Lung (tissue), 16 donors: ENCODE data around the gene LEMD3. TPM values are rescaled to one million over a fixed set of nuclear protein-coding genes. Genes with fewer than 3 reads are reported as not detected.

Source experiments
- ATAC-seq: fragments of 200-7000 bp; cut with Tn5 transposase; one replicate; pipeline ENCODE4 v1.9.1; 2020; ENCODE audit warnings: moderate number of reproducible peaks; ENCODE audit not compliant: insufficient read depth, low FRiP score
- DNase-seq, 3 donors: peaks; one replicate each; pipeline ENCODE4 v3.0.0-alpha.2; 2013 to 2017
- H3K27ac ChIP-seq, 2 donors: one replicate each; pipeline ENCODE4 v1.5.1; 2013; ENCODE audit warnings: mild to moderate bottlenecking in 2 of 2, moderate library complexity in 2 of 2, control low read depth in 1 of 2, inconsistent platforms in 1 of 2, low read depth in 1 of 2, low read length in 1 of 2
- H3K27me3 ChIP-seq, 3 donors: one replicate each; pipeline ENCODE4 v1.5.1; 2013; ENCODE audit warnings: low read length in 2 of 3; ENCODE audit not compliant: control insufficient read depth in 3 of 3, insufficient read depth in 3 of 3
- H3K36me3 ChIP-seq, 4 donors: one replicate each; pipeline ENCODE4 v1.5.1; 2013; ENCODE audit warnings: low read length in 4 of 4, mild to moderate bottlenecking in 1 of 4, moderate library complexity in 1 of 4; ENCODE audit not compliant: control insufficient read depth in 4 of 4, insufficient read depth in 4 of 4
- H3K4me1 ChIP-seq, 5 donors: one replicate each; pipeline ENCODE4 v1.5.1; 2013; ENCODE audit warnings: low read length in 5 of 5, mild to moderate bottlenecking in 2 of 5, moderate library complexity in 1 of 5; ENCODE audit not compliant: control insufficient read depth in 5 of 5, insufficient read depth in 5 of 5
- H3K4me3 ChIP-seq: one replicate; pipeline ENCODE4 v1.5.1; 2013; ENCODE audit warnings: mild to moderate bottlenecking, control low read depth, moderate library complexity
- H3K9ac ChIP-seq, 2 donors: one replicate each; pipeline ENCODE4 v1.5.1; 2013; ENCODE audit warnings: low read length in 2 of 2, control low read depth in 1 of 2; ENCODE audit not compliant: insufficient read depth in 1 of 2
- H3K9me3 ChIP-seq, 4 donors: one replicate each; pipeline ENCODE4 v1.5.1; 2013; ENCODE audit warnings: low read length in 3 of 4, mild to moderate bottlenecking in 1 of 4, moderate library complexity in 1 of 4; ENCODE audit not compliant: control insufficient read depth in 4 of 4, insufficient read depth in 3 of 4
- WGBS, 2 donors: extraction: QIAGEN DNeasy Blood & Tissue Kit; methylation state at CpG; one replicate each; pipeline ENCODE4 v1.1.7; 2013; 5-methylcytosine and 5-hydroxymethylcytosine counted together
- long read RNA-seq, 5 donors: transcript quantifications; one replicate each; lab custom pipeline, GENCODE V29; 2026
- polyA plus RNA-seq, 2 donors: library from polyadenylated mRNA; stranded (reverse); fragments of 200-250 nt; gene quantifications; one replicate each; pipeline ENCODE4 v1.2.1, GENCODE V29; 2013
- total RNA-seq, 2 donors: library from RNA; depleted of rRNA in 1 of 2; stranded (reverse); fragments of >200 nt in 1 of 2; gene quantifications; one replicate each; pipeline ENCODE4 v1.2.1, GENCODE V29; 2014 to 2021
- TF ChIP-seq, protein P1 (sequence below): IDR thresholded peaks from 2 replicates; pipeline ENCODE4 v1.5.1; 2012; ENCODE audit warnings: mild to moderate bottlenecking; ENCODE audit errors: control extremely low read depth, extremely low read depth
- donor health status: control.
- donor health status: control.
- donor health status: Bipolar disorder and iron deficiency.
- donor health status: healthy.
- donor health status: DM: yes; HTN: yes; CAD: no.

Gene LEMD3
- total RNA-seq: 10 to 100 TPM; 35.1 to 72.4 TPM
- polyA plus RNA-seq: 10 to 100 TPM; 10.2 to 10.9 TPM
- long read RNA-seq, donor 1, full-length matches to known transcripts: 9 of 9 reads
- long read RNA-seq, donor 1, partial matches to known transcripts: 0 of 9 reads
- long read RNA-seq, donor 1, other reads (novel, unspliced or antisense): 0 of 9 reads
- long read RNA-seq, donor 2, full-length matches to known transcripts: 4 of 4 reads
- long read RNA-seq, donor 2, partial matches to known transcripts: 0 of 4 reads
- long read RNA-seq, donor 2, other reads (novel, unspliced or antisense): 0 of 4 reads
- long read RNA-seq, donor 3, full-length matches to known transcripts: 6 of 13 reads
- long read RNA-seq, donor 3, partial matches to known transcripts: 7 of 13 reads
- long read RNA-seq, donor 3, other reads (novel, unspliced or antisense): 0 of 13 reads
- long read RNA-seq, donor 4, partial matches to known transcripts: 8 of 8 reads
- long read RNA-seq, donor 4, other reads (novel, unspliced or antisense): 0 of 8 reads
- long read RNA-seq, donor 5, full-length matches to known transcripts: 10 of 29 reads
- long read RNA-seq, donor 5, partial matches to known transcripts: 19 of 29 reads
- long read RNA-seq, donor 5, other reads (novel, unspliced or antisense): 0 of 29 reads

DNA sequence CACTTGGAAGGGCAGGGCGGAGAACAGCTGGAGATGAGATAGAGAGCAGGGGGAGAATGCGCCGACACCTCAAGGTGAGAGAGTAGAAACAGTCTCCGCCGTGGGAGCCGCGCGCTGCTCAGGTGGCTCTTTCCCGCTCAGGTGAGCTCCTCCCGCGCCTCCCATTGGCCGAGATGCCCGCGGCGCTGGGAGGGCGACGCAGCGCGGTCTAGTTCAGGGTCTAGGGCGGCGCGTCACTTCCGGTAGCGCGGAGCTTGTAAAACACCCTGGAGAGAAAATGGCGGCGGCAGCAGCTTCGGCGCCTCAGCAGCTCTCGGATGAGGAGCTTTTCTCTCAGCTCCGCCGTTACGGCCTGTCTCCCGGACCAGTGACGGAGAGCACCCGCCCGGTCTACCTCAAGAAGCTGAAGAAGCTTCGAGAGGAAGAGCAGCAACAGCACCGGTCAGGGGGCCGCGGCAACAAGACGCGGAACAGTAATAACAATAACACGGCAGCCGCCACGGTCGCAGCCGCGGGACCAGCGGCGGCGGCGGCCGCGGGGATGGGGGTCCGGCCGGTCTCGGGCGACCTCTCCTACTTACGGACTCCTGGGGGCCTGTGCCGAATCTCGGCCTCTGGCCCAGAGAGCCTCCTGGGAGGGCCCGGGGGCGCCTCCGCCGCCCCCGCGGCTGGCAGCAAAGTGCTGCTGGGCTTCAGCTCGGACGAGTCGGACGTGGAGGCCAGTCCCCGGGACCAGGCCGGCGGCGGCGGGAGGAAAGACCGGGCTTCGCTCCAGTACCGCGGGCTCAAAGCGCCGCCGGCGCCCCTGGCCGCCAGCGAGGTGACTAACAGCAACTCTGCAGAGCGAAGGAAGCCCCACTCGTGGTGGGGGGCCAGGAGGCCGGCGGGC lies at the start of gene LEMD3:
Gene LEMD3 (plus strand): TSS at position 264 of the 889 bp plus-strand sequence. CDS start 14 bp downstream, at position 278.
- Histone ChIP-seq H3K36me3 (peaks cover 0 to 10% (median 2%) of the 10 kb centered on the region in 4 donors), H3K27me3 (no peaks in the 10 kb centered on the region), H3K9me3 (no peaks in the 10 kb centered on the region), H3K4me1 (peaks cover 0 to 36% (median 10%) of the 10 kb centered on the region in 5 donors), H3K4me3 (peak within 1 kb of the TSS; percentile 93), H3K27ac (peak within 1 kb of the TSS; percentile 97 to 99), H3K9ac (peak within 1 kb of the TSS; percentile 81 to 95)
- TF ChIP-seq, protein P1, sequence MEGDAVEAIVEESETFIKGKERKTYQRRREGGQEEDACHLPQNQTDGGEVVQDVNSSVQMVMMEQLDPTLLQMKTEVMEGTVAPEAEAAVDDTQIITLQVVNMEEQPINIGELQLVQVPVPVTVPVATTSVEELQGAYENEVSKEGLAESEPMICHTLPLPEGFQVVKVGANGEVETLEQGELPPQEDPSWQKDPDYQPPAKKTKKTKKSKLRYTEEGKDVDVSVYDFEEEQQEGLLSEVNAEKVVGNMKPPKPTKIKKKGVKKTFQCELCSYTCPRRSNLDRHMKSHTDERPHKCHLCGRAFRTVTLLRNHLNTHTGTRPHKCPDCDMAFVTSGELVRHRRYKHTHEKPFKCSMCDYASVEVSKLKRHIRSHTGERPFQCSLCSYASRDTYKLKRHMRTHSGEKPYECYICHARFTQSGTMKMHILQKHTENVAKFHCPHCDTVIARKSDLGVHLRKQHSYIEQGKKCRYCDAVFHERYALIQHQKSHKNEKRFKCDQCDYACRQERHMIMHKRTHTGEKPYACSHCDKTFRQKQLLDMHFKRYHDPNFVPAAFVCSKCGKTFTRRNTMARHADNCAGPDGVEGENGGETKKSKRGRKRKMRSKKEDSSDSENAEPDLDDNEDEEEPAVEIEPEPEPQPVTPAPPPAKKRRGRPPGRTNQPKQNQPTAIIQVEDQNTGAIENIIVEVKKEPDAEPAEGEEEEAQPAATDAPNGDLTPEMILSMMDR: no peak
- ATAC-seq (peak; percentile 94), DNase-seq (peak; percentile 95 to 97 (median 96))
- WGBS, 2 donors: 0% methylated on average over 90 to 91 of the region's 91 CpGs

DNA sequence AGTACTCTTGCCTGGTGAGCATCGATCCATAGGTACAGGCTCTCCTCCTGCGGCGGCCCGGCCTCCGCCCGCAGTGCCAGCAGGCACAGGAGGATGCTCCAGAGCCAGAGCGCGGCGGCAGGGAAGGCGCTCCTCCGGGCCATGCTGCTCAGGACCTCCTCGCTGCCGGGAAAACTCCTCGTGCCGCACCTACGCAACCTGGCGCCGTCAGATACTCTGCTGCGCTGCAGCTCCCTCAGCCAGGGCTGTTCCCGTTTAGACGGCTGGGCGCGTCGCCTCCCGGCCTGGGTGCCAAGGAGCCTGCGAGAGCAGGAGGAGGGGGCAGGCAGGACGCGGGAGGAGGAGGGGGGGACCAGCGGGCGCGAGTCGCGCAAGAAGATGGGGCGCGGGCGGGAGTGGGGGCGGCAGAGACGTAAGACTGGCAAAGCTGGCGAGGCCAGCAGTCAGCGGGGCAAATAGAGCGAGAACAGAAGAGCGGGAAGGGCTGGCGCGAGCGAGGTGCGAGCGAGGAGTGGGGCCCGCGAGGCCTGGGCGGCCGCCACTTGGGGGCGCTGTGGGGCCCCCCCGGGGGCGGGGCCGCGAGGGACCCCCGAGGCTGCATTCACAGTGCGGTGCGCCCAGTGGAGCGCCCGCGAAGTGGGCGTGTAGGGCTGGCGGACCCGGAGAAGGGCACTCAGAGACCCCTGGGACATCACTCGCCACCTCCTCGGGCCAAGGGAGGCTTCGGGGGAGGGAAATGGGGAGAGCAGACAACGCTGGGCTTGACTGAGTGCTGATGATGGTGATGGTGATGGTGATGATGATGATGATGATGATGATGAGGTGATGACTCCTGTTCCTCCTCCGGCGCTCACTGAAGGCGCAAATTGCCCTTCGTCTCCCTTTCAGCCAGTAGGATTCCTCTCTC lies 48.1 kb upstream of the LEMD3 start, which contains the start of gene WIF1:
Gene WIF1 (minus strand): TSS at position 257 of the 907 bp plus-strand sequence. CDS start 114 bp downstream, at position 143.
- peaks cover 0 to 59% (median 55%) of the 10 kb centered on the region in 3 donors for H3K27me3 ChIP-seq
- H3K9me3 ChIP-seq: peaks cover 0 to 3% (median 0%) of the 10 kb centered on the region in 4 donors
- no peak within 1 kb of the TSS for H3K27ac ChIP-seq
- H3K4me1 ChIP-seq: peaks cover 0 to 11% (median 4%) of the 10 kb centered on the region in 5 donors
- ATAC-seq (peak; percentile 70), DNase-seq (peak; percentile 34 to 72 (median 61))
- H3K9ac ChIP-seq: peak within 1 kb of the TSS in 1 of 2 donors; percentile 33
- H3K36me3 ChIP-seq: no peaks in the 10 kb centered on the region
- WGBS, 2 donors: 4 to 6% methylated on average over 63 to 73 of the region's 73 CpGs
- TF ChIP-seq, protein P1: no peak
- H3K4me3 ChIP-seq: peak within 1 kb of the TSS; percentile 33

DNA sequence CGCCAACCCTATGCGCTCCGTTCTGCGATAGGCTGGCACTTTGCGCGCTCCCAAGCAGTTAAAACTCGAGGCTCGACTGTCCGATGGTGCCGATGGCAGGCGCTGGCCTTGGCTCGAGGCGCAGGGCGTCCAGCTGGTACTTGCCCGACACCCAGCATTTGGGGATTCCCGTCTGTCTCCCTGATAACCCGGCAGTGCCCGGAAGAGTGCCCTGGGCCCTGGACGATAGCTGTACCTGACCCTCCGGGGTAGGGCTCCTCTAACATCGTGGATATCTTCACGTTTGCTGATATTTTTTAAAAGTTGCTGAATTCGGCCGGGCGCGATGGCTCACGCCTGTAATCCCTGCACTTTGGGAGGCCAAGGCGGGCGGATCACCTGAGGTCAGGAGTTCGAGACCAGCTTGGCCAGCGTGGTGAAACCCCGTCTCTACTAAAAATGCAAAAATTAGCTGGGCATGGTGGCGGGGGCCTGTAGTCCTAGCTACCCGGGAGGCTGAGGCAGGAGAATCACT lies 47.4 kb upstream of the LEMD3 start:
- peaks cover 0 to 3% (median 0%) of the 10 kb centered on the region in 4 donors for H3K9me3 ChIP-seq
- TF ChIP-seq, protein P1: no peak
- H3K27ac ChIP-seq: no peak overlapping the region
- H3K36me3 ChIP-seq: no peaks in the 10 kb centered on the region
- no peak for DNase-seq
- no peak overlapping the region for H3K9ac ChIP-seq
- peaks cover 0 to 11% (median 4%) of the 10 kb centered on the region in 5 donors for H3K4me1 ChIP-seq
- no peak for ATAC-seq
- H3K4me3 ChIP-seq: no peak overlapping the region
- H3K27me3 ChIP-seq: peaks cover 0 to 64% (median 60%) of the 10 kb centered on the region in 3 donors
- WGBS, 2 donors: 82 to 88% methylated on average over 34 of the region's 34 CpGs
